COLO668 (cell line): ENCODE data around the gene METTL1.
"Not testable (repeated sequence)": the region's sequence is repeated elsewhere in the genome, so short reads cannot be mapped to it uniquely, and the experiment has no call there.

Experiments used
- DNase-seq: peaks from one replicate; lab custom pipeline; 2025; ENCODE audit not compliant: unreplicated experiment; lab: John Stamatoyannopoulos, UW

The METTL1 gene

DNA sequence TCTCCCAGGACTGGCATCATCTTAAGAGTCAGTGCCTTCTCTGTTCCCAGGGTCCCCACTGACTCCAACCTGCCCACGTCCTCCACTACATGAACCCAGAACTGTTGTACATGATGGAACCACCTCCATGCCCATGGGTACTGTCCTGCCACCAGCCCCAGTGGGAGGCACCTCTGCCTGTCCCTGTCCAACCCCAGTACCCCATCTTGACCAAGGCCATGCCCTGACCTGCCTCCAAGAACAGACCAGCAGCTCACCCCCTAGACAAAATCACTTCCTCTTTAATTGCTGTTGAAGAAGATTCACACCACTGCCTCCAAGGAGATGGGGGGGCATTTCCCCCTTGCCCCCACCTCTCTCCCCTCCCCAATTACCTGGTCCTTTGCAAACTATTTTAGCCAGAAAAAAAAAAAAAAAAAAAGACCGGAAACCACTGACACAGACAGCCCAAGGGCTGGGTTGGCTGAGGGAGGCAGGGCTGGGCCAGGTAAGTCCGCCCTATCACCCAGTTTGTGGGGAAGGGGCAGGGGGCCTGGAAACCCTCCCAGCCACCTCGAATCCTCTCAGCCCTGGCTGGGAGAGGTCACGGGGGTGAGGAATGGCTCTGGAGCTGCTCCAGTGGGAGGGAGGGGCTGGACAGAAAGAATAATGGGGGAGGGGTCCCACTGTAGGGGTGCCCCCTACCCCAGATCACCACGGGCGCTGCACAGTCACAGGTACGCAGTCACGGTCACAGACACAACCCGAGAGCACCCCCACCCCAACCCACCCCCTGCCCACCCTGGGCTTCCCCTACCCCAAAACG, 46.8 kb downstream of the METTL1 start:
- DNase-seq: no peak

DNA sequence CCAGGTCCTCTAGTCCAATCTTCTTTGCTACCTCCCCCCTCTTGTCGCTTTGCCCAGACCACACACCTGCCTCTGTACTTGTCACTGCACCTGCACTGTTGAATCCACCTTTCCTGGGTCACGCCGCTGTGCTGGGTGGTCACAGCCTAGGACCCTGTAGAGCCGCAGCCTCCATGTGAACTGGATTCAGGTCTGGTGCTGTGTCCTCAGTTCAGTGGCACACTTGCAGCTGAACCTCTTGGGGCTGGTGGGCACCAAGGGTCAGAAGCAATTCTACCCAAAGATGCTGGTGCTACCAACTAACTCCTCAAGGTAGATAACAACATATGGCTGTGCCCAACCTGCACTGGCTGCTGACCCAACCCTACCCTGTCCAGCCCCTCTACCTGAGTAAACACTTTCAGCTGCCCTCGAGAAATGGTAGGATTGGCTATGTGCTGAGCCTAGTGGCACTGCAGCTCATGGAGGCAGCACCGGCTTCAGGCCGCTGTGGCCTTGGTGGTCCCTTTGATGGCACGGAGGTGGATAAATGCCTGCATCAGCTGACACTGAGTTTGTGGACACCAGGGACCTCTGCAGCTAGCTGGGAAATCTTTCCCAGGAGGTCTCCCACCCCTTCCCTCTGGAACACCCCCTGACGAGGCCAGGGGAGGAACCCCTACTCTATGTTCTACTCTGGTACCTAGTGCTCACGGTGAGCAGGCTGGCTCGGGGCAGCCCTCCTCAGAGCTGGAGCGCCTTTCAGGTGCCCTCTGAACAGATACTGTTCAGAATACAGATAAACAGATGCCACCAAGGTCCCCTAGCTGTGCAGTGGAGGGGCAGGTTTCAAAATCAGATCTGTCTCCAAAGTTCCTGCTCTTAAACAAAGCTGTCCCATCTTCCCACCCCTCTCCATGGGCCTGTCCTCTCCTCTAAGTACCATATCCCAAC, 47.6 kb downstream of the METTL1 start:
- DNase-seq: no peak

DNA sequence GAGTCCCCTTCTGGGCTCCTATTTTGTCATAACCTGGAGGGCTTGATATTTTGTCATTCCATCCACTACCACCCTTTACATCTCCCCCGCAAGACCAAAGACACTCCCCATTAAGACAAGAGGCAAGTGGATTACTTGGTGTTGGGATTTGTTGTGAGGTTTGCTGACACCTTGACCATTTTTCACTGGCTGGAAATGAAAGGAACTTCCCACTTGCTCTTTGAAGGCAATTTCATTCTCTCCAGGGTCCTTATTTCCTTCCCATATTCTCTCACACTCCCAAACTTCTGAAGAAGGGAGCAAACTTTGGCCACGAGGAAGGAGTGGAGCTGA, 48.3 kb downstream of the METTL1 start:
- no peak for DNase-seq

DNA sequence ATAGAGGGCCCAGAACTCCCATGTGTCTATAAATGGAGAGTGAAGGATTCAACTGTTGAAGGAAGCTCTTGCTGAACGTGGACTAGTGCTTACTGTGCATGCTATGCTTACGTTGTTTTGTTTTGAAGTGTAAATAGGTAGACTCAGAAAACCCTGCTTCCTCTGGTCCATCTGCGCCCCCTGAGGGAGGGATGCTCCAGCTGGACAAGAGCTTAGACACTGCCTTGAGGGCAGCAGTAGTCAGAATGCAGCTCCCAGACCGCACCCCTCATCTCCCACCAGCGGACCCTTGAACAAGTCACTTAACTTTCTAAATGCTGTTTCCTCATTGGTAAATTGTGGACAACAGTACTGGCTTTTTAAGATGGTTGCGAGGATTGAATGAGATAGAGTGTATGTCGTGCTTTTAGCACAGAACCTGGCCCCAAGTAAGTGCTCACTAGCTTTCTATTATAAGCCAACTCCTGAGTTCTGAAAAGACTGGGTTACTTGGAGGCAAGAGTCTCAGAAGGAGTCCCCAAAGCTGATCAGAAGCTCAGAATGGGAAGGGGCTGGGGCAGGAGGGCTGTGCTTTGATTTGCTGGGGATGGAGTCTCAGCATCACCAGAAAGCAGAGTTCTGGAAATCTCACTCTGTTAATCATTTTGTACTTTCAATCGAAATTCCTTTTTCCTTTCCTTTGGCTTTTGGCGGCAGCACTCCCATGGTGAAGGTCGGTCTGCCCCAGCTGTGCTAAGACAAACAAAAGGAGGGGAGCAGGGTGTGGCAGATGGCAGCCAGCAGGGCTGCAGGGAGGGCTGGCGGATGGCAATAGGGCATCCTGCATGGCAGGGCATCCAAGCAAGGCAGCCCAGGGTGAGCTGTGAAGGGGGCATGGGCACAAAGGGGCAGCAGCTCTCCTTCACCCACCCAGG, 48.9 kb downstream of the METTL1 start:
- peak; percentile 24 for DNase-seq

DNA sequence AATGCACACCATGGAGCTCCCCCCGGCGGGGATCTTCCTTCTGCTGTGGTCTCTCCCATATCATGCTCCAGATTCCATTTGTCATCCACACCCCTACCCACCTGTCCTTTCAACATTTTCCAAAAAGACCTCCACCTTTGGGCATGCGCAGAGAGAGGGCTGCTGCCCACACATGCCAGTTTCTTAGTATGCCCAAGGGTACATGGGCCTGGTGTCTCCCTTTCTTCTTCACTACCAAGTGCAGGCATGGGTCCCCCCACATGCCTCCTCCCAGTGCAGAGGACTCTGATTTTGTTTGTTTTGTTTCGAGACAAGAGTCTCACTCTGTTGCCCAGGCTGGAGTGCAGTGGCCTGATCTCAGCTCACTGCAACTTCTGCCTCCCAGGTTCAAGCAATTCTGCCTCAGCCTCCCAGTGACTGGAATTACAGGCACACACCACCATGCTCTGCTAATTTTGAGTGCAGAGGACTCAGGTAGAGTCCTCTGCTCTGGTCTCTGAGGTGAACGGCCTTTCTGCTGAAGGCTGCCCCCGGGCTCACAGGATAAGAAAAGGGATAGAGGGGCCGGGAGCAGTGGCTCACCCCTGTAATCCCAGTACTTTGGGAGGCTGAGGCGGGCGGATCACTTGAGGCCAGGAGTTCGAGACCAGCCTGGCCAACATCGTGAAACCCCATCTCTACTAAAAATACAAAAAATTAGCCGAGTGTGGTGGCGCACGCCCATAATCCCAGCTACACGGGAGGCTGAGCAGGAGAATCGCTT, 49.9 kb downstream of the METTL1 start:
- not testable (repeated sequence) for DNase-seq

DNA sequence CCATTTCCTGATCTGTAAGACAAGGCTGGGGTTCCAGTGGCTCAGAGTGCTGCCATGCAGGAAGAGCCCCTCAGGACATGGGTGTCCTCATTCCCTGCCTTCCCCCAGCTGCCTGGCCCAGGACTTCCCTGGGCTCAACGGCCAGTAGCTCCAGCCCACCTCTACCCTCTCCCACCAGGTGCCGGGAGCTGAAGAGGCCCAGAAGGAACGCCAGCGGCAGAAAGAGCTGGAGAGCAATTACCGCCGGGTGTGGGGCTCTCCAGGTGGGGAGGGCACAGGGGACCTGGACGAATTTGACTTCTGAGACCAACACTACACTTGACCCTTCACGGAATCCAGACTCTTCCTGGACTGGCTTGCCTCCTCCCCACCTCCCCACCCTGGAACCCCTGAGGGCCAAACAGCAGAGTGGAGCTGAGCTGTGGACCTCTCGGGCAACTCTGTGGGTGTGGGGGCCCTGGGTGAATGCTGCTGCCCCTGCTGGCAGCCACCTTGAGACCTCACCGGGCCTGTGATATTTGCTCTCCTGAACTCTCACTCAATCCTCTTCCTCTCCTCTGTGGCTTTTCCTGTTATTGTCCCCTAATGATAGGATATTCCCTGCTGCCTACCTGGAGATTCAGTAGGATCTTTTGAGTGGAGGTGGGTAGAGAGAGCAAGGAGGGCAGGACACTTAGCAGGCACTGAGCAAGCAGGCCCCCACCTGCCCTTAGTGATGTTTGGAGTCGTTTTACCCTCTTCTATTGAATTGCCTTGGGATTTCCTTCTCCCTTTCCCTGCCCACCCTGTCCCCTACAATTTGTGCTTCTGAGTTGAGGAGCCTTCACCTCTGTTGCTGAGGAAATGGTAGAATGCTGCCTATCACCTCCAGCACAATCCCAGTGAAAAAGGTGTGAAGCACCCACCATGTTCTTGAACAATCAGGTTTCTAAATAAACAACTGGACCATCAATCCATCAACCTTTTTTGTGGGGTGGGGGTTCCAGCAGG, 51.0 kb downstream of the METTL1 start:
- DNase-seq: no peak

DNA sequence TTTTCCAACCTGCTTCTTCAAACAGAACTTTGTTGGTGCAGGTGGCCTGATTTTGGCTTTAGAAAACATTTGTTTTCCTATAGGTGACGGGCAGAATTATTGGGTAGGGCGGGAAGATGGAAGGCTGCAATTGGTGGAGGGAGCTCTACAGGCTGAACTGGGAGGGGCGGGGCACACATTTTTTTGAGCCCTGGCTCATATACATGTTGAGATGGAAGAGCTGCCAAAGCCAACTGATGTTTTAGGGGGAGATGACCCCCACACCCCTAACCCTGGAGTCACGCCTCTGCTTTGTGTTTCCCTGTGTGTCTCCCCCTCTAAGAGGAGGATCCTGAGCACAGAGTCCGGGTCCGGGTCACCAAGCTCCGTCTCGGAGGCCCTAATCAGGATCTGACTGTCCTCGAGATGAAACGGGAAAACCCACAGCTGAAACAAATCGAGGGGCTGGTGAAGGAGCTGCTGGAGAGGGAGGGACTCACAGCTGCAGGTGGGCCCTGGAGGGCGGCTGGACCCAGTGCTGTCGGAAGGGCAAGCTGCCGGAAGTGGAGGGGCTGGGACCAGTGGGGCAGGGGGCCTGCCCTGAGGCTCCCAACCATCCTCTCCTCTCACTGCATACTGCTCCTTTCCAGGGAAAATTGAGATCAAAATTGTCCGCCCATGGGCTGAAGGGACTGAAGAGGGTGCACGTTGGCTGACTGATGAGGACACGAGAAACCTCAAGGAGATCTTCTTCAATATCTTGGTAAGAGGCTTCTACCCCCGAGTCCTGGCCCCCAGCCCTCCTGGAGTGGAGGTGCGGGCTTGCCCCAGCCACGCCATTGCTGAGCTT, 51.9 kb downstream of the METTL1 start:
- DNase-seq: no peak

DNA sequence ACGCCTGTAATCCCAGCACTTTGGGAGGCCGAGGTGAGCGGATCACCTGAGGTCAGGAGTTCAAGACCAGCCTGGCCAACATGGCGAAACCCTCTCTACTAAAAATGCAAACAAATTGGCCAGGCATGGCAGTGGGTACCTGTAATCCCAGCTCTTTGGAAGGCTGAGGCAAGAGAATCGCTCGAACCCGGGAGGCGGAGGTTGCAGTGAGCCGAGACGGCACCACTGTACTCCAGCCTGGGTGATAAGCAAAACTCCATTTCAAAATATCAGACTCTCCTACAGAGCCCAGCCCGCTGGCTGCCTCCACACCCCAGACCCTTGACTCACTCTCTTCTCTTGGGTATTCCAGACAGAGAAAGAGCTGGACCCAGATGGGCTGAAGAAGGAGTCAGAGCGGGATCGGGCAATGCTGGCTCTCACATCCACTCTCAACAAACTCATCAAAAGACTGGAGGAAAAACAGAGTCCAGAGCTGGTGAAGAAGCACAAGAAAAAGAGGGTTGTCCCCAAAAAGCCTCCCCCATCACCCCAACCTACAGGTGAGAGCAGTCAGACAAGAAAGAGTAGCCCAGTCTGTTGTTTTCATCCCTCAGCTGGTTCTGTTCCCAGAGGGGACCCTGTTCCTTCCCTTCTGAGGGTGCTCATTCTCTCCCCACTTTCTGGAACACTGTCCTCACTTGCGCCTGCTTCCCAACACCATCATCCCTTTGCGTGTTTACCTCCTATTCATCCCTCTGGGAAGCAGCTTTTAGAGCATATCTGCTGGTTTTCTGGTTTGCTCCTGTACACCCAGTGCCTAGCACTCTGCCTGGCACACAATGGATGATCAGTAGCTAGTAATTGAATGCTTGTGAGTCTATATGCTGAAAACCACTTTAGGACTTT, 53.0 kb downstream of the METTL1 start:
- no peak for DNase-seq
